ENCODE results near the gene NAV2. TPM values are rescaled to one million over a fixed set of nuclear protein-coding genes. Genes with fewer than 3 reads are reported as not detected.

NAV2 gene
- total RNA-seq, 1 experiment from 2014 or later = 63.5 TPM

- CTCF ChIA-PET = interaction anchor here (0.6 to 1.1 kb wide), 2 partner anchors 41 to 565 kb away, joined by 3 read pairs; no protein-coding TSS in a partner anchor
- no peaks in the 10 kb centered on the region for H3K36me3 ChIP-seq (ENCODE audit: control insufficient read depth, insufficient read depth, low read length)
- intact Hi-C loops (cut with micrococcal nuclease; ENCODE audit: unreplicated experiment) = loop anchor here (5.0 to 10.0 kb wide), 2 partner anchors 333 to 400 kb away; no protein-coding TSS in a partner anchor
Measured at GRCh38 chr11:20134991-20135736, 422.5 kb downstream of the NAV2 start.

GRCh38 chr11:20137637-20138036 is 425.0 kb downstream of the NAV2 start:
- no peak for TF ChIP-seq CTCF (IDR thresholded peaks at IDR 0.05; ENCODE audit: insufficient read depth in 1 of 2, low read depth in 1 of 2, low read length in 1 of 2, severe bottlenecking in 1 of 2, unreplicated experiment in 1 of 2)
- BruUV-seq (replicated peaks) = no TSS peak
- H3K27me3 Mint-ChIP-seq (ENCODE audit: insufficient read depth, unreplicated experiment) = peaks cover 17% of the 10 kb centered on the region
- no peaks in the 10 kb centered on the region for H3K4me1 ChIP-seq
- H3K4me3 ChIP-seq (ENCODE audit: low read depth, low read length) = no peak overlapping the region
- intact Hi-C loops (cut with micrococcal nuclease; ENCODE audit: unreplicated experiment) = loop anchor here (10.0 kb wide), 1 partner anchor 403 kb away; no protein-coding TSS in a partner anchor
- no peaks in the 10 kb centered on the region for H3K27me3 ChIP-seq (replicated peaks; ENCODE audit: control insufficient read depth, insufficient read depth, low read length)
- peaks cover 6% of the 10 kb centered on the region for H3K4me1 Mint-ChIP-seq (ENCODE audit: low read depth, unreplicated experiment)
- peaks cover 4% of the 10 kb centered on the region; the same call in 1 of the 2 replicates for H3K9me3 ChIP-seq
- H3K36me3 Mint-ChIP-seq (ENCODE audit: insufficient read depth, unreplicated experiment) = no peaks in the 10 kb centered on the region
- H3K27ac Mint-ChIP-seq (ENCODE audit: unreplicated experiment) = no peak overlapping the region
- no peaks in the 10 kb centered on the region for H3K9me3 Mint-ChIP-seq (ENCODE audit: unreplicated experiment)
- ChIA-PET POLR2A (no interaction called here), CTCF (no interaction called here)
- DNase-seq = no peak
- no peaks in the 10 kb centered on the region for H3K36me3 ChIP-seq (ENCODE audit: control insufficient read depth, insufficient read depth, low read length)
- no peak overlapping the region for H3K4me3 Mint-ChIP-seq (ENCODE audit: unreplicated experiment)

More at GRCh38 chr11:20134991-20135736, 422.5 kb downstream of the NAV2 start:
- DNase-seq = peak in 1 of 2 experiments; percentile 20
- H3K4me1 Mint-ChIP-seq (ENCODE audit: low read depth, unreplicated experiment) = peaks cover 7% of the 10 kb centered on the region
- H3K36me3 Mint-ChIP-seq (ENCODE audit: insufficient read depth, unreplicated experiment) = no peaks in the 10 kb centered on the region
- Histone ChIP-seq H3K9me3 (no peaks in the 10 kb centered on the region), H3K27me3 (replicated peaks; ENCODE audit: control insufficient read depth, insufficient read depth, low read length) (no peaks in the 10 kb centered on the region), H3K4me3 (ENCODE audit: low read depth, low read length) (no peak overlapping the region), H3K4me1 (no peaks in the 10 kb centered on the region)
- no peak overlapping the region for H3K27ac Mint-ChIP-seq (ENCODE audit: unreplicated experiment)
- BruUV-seq (replicated peaks) = no TSS peak
- no peaks in the 10 kb centered on the region for H3K9me3 Mint-ChIP-seq (ENCODE audit: unreplicated experiment)
- POLR2A ChIA-PET = interaction anchor here (0.5 kb wide), 1 partner anchor 208 kb away, joined by 3 read pairs; no protein-coding TSS in a partner anchor
- TF ChIP-seq CTCF (IDR thresholded peaks at IDR 0.05; ENCODE audit: insufficient read depth in 1 of 2, low read depth in 1 of 2, low read length in 1 of 2, severe bottlenecking in 1 of 2, unreplicated experiment in 1 of 2) = peak in 1 of 2 experiments; percentile 14
- no peak overlapping the region for H3K4me3 Mint-ChIP-seq (ENCODE audit: unreplicated experiment)
- H3K27me3 Mint-ChIP-seq (ENCODE audit: insufficient read depth, unreplicated experiment) = peaks cover 15% of the 10 kb centered on the region

- Mint-ChIP-seq H3K9me3 (ENCODE audit: unreplicated experiment) (no peaks in the 10 kb centered on the region), H3K4me3 (ENCODE audit: unreplicated experiment) (no peak overlapping the region), H3K27ac (ENCODE audit: unreplicated experiment) (no peak overlapping the region), H3K4me1 (ENCODE audit: low read depth, unreplicated experiment) (peaks cover 6% of the 10 kb centered on the region), H3K27me3 (ENCODE audit: insufficient read depth, unreplicated experiment) (peaks cover 17% of the 10 kb centered on the region), H3K36me3 (ENCODE audit: insufficient read depth, unreplicated experiment) (no peaks in the 10 kb centered on the region)
- CTCF ChIA-PET = no interaction called here
- Histone ChIP-seq H3K36me3 (ENCODE audit: control insufficient read depth, insufficient read depth, low read length) (no peaks in the 10 kb centered on the region), H3K4me1 (no peaks in the 10 kb centered on the region), H3K27me3 (replicated peaks; ENCODE audit: control insufficient read depth, insufficient read depth, low read length) (no peaks in the 10 kb centered on the region), H3K4me3 (ENCODE audit: low read depth, low read length) (no peak overlapping the region), H3K9me3 (peaks cover 4% of the 10 kb centered on the region; the same call in 1 of the 2 replicates)
- POLR2A ChIA-PET = no interaction called here
- no TSS peak for BruUV-seq (replicated peaks)
- DNase-seq = no peak
- no peak for TF ChIP-seq CTCF (IDR thresholded peaks at IDR 0.05; ENCODE audit: insufficient read depth in 1 of 2, low read depth in 1 of 2, low read length in 1 of 2, severe bottlenecking in 1 of 2, unreplicated experiment in 1 of 2)
- intact Hi-C loops (cut with micrococcal nuclease; ENCODE audit: unreplicated experiment) = loop anchor here (10.0 kb wide), 1 partner anchor 404 kb away; no protein-coding TSS in a partner anchor
Measured at GRCh38 chr11:20138707-20139106, 426.1 kb downstream of the NAV2 start.
